Kidney epithelial cell (primary cell): ENCODE results near the gene SLC5A5. TPM values are rescaled to one million over a fixed set of nuclear protein-coding genes. Genes with fewer than 3 reads are reported as not detected.

Experiments used
- DNase-seq: peaks from one replicate; pipeline ENCODE4 v3.0.0-alpha.2; 2010; ENCODE audit warnings: low read depth
- H3K27me3 ChIP-seq: 2 replicates; pipeline ENCODE4 v1.6.0; 2011; ENCODE audit warnings: low read length; ENCODE audit not compliant: control insufficient read depth, insufficient read depth
- H3K36me3 ChIP-seq: 2 replicates; pipeline ENCODE4 v1.5.1; 2011; ENCODE audit warnings: low read length; ENCODE audit not compliant: control insufficient read depth, insufficient read depth
- H3K4me3 ChIP-seq: 2 replicates; pipeline ENCODE4 v1.5.1; 2011; ENCODE audit warnings: low read depth, mild to moderate bottlenecking, control low read depth, low read length
- CTCF ChIP-seq: IDR thresholded peaks from 2 replicates; pipeline ENCODE4 v1.5.1; 2011; ENCODE audit warnings: mild to moderate bottlenecking, moderate library complexity, low read length, control low read depth, inconsistent platforms; ENCODE audit not compliant: insufficient read depth, poor library complexity, severe bottlenecking
- total RNA-seq: library from RNA; depleted of rRNA; stranded (reverse); fragments of >200 nt; gene quantifications from 2 replicates; pipeline ENCODE4 v1.2.3, GENCODE V29; 2015

Gene SLC5A5
- 0.13 TPM in 1 of 2 replicates, not detected in the other for total RNA-seq

- Histone ChIP-seq H3K4me3 (no peak within 1 kb of the TSS), H3K27me3 (peaks cover 73% of the 10 kb centered on the region), H3K36me3 (no peaks in the 10 kb centered on the region)
- DNase-seq: no peak
- TF ChIP-seq CTCF: no peak
Measured at GRCh38 chr19:17871878-17872250, at the start of gene SLC5A5. TSS of gene SLC5A5 (plus strand) at chr19:17871945. CDS start at chr19:17872320, 375 bp downstream.

GRCh38 chr19:17824339-17824738, 47.4 kb upstream of the SLC5A5 start:
- H3K36me3 ChIP-seq: no peaks in the 10 kb centered on the region
- DNase-seq: no peak
- TF ChIP-seq CTCF: no peak
- no peak overlapping the region for H3K4me3 ChIP-seq
- H3K27me3 ChIP-seq: peaks cover 9% of the 10 kb centered on the region

GRCh38 chr19:17826508-17827056, 45.2 kb upstream of the SLC5A5 start:
- no peak for TF ChIP-seq CTCF
- H3K4me3 ChIP-seq: no peak overlapping the region
- DNase-seq: no peak
- H3K27me3 ChIP-seq: peaks cover 13% of the 10 kb centered on the region
- H3K36me3 ChIP-seq: no peaks in the 10 kb centered on the region

- peak overlapping the region; percentile 53 for H3K4me3 ChIP-seq
- TF ChIP-seq CTCF: no peak
- peak; percentile 51 for DNase-seq
Measured at GRCh38 chr19:17829855-17830566, 41.7 kb upstream of the SLC5A5 start.

GRCh38 chr19:17830567-17831418, 41.0 kb upstream of the SLC5A5 start:
- TF ChIP-seq CTCF: no peak
- peak; percentile 53 for DNase-seq
- H3K4me3 ChIP-seq: peak overlapping the region; percentile 53

More at GRCh38 chr19:17829855-17830566, 41.7 kb upstream of the SLC5A5 start:
- no peaks in the 10 kb centered on the region for H3K36me3 ChIP-seq
- H3K27me3 ChIP-seq: peaks cover 9% of the 10 kb centered on the region

More at GRCh38 chr19:17830567-17831418, 41.0 kb upstream of the SLC5A5 start:
- H3K27me3 ChIP-seq: peaks cover 11% of the 10 kb centered on the region
- H3K36me3 ChIP-seq: no peaks in the 10 kb centered on the region
